Peyer's patch (tissue), 4 donors: ENCODE data around the gene LRPPRC.

Source experiments
- POLR2A ChIP-seq, 2 donors: fragments of 450-650 bp; IDR thresholded peaks; one replicate each; pipeline ENCODE4 v1.5.1; 2017; ENCODE audit warnings: antibody characterized with exemption in 2 of 2, mild to moderate bottlenecking in 2 of 2, moderate library complexity in 2 of 2
- TF ChIP-seq, protein P1 (sequence below), 6 experiments: fragments of 450-650 bp in 4 of 6; fragments of 200-600 bp in 2 of 6; sonication (generic) in 1 of 6; IDR thresholded peaks; one replicate each; pipeline ENCODE4 v1.5.1; 2017 to 2019; ENCODE audit warnings: antibody characterized with exemption in 6 of 6, mild to moderate bottlenecking in 3 of 6, moderate library complexity in 1 of 6

DNA sequence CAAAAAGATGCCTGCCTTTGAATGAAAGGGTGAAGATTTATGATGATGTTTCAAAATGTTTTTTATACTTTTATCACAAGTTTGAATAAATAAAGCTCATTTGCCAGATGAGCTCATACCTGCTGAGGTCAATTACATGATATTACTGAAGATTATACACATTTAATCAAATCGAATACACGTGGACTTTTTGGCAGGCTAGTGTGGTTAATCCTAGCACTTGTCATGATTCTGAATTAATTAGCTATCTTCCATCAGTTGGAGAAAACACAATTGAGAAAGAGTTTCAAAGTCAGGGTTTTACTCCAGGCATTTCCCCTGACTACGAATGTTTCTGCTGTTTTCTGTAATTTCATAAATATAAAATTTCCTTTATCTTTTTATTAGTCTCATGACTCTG lies 54.4 kb downstream of the LRPPRC start:
- TF ChIP-seq, protein P1, sequence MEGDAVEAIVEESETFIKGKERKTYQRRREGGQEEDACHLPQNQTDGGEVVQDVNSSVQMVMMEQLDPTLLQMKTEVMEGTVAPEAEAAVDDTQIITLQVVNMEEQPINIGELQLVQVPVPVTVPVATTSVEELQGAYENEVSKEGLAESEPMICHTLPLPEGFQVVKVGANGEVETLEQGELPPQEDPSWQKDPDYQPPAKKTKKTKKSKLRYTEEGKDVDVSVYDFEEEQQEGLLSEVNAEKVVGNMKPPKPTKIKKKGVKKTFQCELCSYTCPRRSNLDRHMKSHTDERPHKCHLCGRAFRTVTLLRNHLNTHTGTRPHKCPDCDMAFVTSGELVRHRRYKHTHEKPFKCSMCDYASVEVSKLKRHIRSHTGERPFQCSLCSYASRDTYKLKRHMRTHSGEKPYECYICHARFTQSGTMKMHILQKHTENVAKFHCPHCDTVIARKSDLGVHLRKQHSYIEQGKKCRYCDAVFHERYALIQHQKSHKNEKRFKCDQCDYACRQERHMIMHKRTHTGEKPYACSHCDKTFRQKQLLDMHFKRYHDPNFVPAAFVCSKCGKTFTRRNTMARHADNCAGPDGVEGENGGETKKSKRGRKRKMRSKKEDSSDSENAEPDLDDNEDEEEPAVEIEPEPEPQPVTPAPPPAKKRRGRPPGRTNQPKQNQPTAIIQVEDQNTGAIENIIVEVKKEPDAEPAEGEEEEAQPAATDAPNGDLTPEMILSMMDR (IDR thresholded peaks at IDR 0.05): no peak
- no peak for TF ChIP-seq POLR2A (IDR thresholded peaks at IDR 0.05)
